HepG2 (cell line): ENCODE data around the gene NFATC2. TPM values are rescaled to one million over a fixed set of nuclear protein-coding genes. Genes with fewer than 3 reads are reported as not detected.

Experiments
- ATAC-seq: fragments of 200-7000 bp; cut with Tn5 transposase; 3 replicates; pipeline ENCODE4 v1.9.1; 2020; ENCODE audit warnings: mild to moderate bottlenecking, moderate library complexity
- BruUV-seq: library from RNA; stranded (reverse); fragments of 400-500 nt; replicated peaks from 2 replicates; lab custom pipeline; 2021; lab: Mats Ljungman, UMichigan
- CTCF ChIA-PET: fragments of 300-600 bp; formaldehyde crosslinking; extraction: SDS; loops from one replicate; lab custom pipeline; 2021; ENCODE audit warnings: low total read pairs, inconsistent platforms, low intra/inter-chr PET ratio; lab: Yijun Ruan, JAX
- POLR2A ChIA-PET: fragments of 350-600 bp; sonication (Branson Sonifier 250); formaldehyde crosslinking; loops from one replicate; lab custom pipeline; 2020; ENCODE audit warnings: antibody characterized with exemption, inconsistent platforms; lab: Yijun Ruan, JAX
- DNase-seq: peaks from one replicate; pipeline ENCODE4 v3.0.0-alpha.2; 2015; ENCODE audit warnings: low spot score
- FAIRE-seq: peaks from 3 replicates; lab custom pipeline; 2011; peaks lifted over from hg19 to GRCh38; lab: Jason Lieb, UNC
- H2AFZ ChIP-seq: one replicate; pipeline ENCODE4 v1.6.1; 2011; ENCODE audit warnings: low read length, inconsistent platforms
- H3K27ac ChIP-seq: fragments of 300-600 bp; 3 replicates; pipeline ENCODE4 v1.8.0; 2011; ENCODE audit warnings: mixed run types, mild to moderate bottlenecking, mixed read lengths, low read length, inconsistent platforms; ENCODE audit not compliant: insufficient read depth; ENCODE audit errors: extremely low read length
- H3K27me3 ChIP-seq, 2 experiments: fragments of 200-600 bp in 1 of 2; 2 replicates in 1 of 2; 3 replicates in 1 of 2; pipeline versions ENCODE4 v1.6.0 to v1.8.0; 2011; ENCODE audit warnings: low read length in 2 of 2, mild to moderate bottlenecking in 2 of 2, moderate library complexity in 2 of 2, inconsistent platforms in 1 of 2; ENCODE audit not compliant: insufficient read depth in 2 of 2, control insufficient read depth in 1 of 2
- H3K36me3 ChIP-seq, 2 experiments: fragments of 200-600 bp in 1 of 2; replicated peaks in 1 of 2; 2 replicates in 1 of 2; 3 replicates in 1 of 2; pipeline versions ENCODE4 v1.5.1 to v1.8.0; 2011; ENCODE audit warnings: low read length in 2 of 2, inconsistent platforms in 1 of 2; ENCODE audit not compliant: insufficient read depth in 2 of 2, control insufficient read depth in 1 of 2
- H3K4me1 ChIP-seq: 2 replicates; pipeline ENCODE4 v1.5.1; 2012; ENCODE audit warnings: low read length, inconsistent platforms; ENCODE audit not compliant: insufficient read depth
- H3K4me2 ChIP-seq: 2 replicates; pipeline ENCODE4 v1.6.0; 2011; ENCODE audit warnings: low read depth, low read length, inconsistent platforms
- H3K4me3 ChIP-seq, 3 experiments: fragments of 200-600 bp in 1 of 3; sonication (generic), shearing (Covaris generic) in 1 of 3; replicated peaks in 1 of 3; 2 replicates each; pipeline ENCODE4 v1.5.1; 2011 to 2016; ENCODE audit warnings: low read length in 3 of 3, inconsistent platforms in 2 of 3, low read depth in 2 of 3, mild to moderate bottlenecking in 2 of 3, control low read depth in 1 of 3, mixed read lengths in 1 of 3; ENCODE audit not compliant: insufficient read depth in 1 of 3
- H3K79me2 ChIP-seq: one replicate; pipeline ENCODE4 v1.6.1; 2011; ENCODE audit warnings: low read length, inconsistent platforms; ENCODE audit not compliant: insufficient read depth
- H3K9ac ChIP-seq: 2 replicates; pipeline ENCODE4 v1.6.0; 2011; ENCODE audit warnings: mild to moderate bottlenecking, low read depth, low read length, inconsistent platforms; ENCODE audit not compliant: insufficient read depth
- H3K9me3 ChIP-seq: 2 replicates; pipeline ENCODE4 v1.5.1; 2012; ENCODE audit warnings: mild to moderate bottlenecking, low read length
- H4K20me1 ChIP-seq: 2 replicates; pipeline ENCODE4 v1.6.0; 2011; ENCODE audit warnings: inconsistent platforms, mild to moderate bottlenecking, low read length, moderate library complexity; ENCODE audit not compliant: insufficient read depth
- ATF3 ChIP-seq: sonication (generic); formaldehyde crosslinking; IDR thresholded peaks from 2 replicates; pipeline ENCODE4 v1.4.0; 2020; ENCODE audit warnings: missing genetic modification reagents
- BATF2 ChIP-seq: sonication (generic); formaldehyde crosslinking; IDR thresholded peaks from 2 replicates; pipeline ENCODE4 v1.8.0; 2022; ENCODE audit warnings: mild to moderate bottlenecking, missing genetic modification reagents, moderate library complexity
- CC2D1A ChIP-seq: sonication (generic); formaldehyde crosslinking; IDR thresholded peaks from 2 replicates; pipeline ENCODE4 v1.8.1; 2023; ENCODE audit warnings: mild to moderate bottlenecking, missing genetic modification reagents
- MIXL1 ChIP-seq: IDR thresholded peaks from 2 replicates; pipeline ENCODE4 v1.6.1; 2016
- RBFOX2 ChIP-seq: fragments of 200-400 bp; formaldehyde crosslinking; IDR thresholded peaks from 2 replicates; pipeline ENCODE4 v1.6.1; 2017; ENCODE audit warnings: low read depth, mild to moderate bottlenecking, low read length
- RFX1 ChIP-seq: fragments of 450-650 bp; IDR thresholded peaks from 2 replicates; pipeline ENCODE4 v1.6.1; 2017
- TMF1 ChIP-seq: sonication (generic); formaldehyde crosslinking; IDR thresholded peaks from 2 replicates; pipeline ENCODE4 v1.8.1; 2022; ENCODE audit warnings: low read depth, missing genetic modification reagents
- ZNF232 ChIP-seq: sonication (generic); formaldehyde crosslinking; IDR thresholded peaks from 2 replicates; pipeline ENCODE4 v1.4.0; 2020; ENCODE audit warnings: missing genetic modification reagents, borderline replicate concordance
- ZNF280D ChIP-seq: sonication (generic); formaldehyde crosslinking; IDR thresholded peaks from 2 replicates; pipeline ENCODE4 v1.5.1; 2020; ENCODE audit warnings: mild to moderate bottlenecking, missing genetic modification reagents
- ZNF414 ChIP-seq: sonication (generic); formaldehyde crosslinking; IDR thresholded peaks from 2 replicates; pipeline ENCODE4 v1.5.0; 2020; ENCODE audit warnings: missing genetic modification reagents
- ZNF530 ChIP-seq: sonication (generic); formaldehyde crosslinking; IDR thresholded peaks from 2 replicates; pipeline ENCODE4 v1.5.0; 2020; ENCODE audit warnings: low read depth, mild to moderate bottlenecking, missing genetic modification reagents
- WGBS: methylation state at CpG from one replicate; pipeline ENCODE4 v1.1.6; 2017; ENCODE audit warnings: low lambda C conversion rate; 5-methylcytosine and 5-hydroxymethylcytosine counted together
- in situ Hi-C: cut with HindIII; loops from 2 replicates; pipeline ENCODE4 v1.10.0; 2017; ENCODE audit warnings: low pct_unique_long_range_greater_than_20kb; ENCODE audit not compliant: extremely low pct_ligation_motif_present
- intact Hi-C: fragments of 100-400 bp; cut with micrococcal nuclease; formaldehyde crosslinking; loops from one replicate; pipeline ENCODE4 v1.10.0; 2022; ENCODE audit not compliant: unreplicated experiment
- polyA plus RNA-seq, 8 experiments: library from polyadenylated mRNA; depleted of rRNA in 3 of 8; stranded (reverse) in 7 of 8; unstranded in 1 of 8; fragments of >200 nt; fragmentation: Illumina TruSeq in 4 of 8; extraction: Trizol in 4 of 8; gene quantifications; 2 replicates each; pipeline versions ENCODE4 v1.2.1 to v1.2.3, GENCODE V29; 2011 to 2016; ENCODE audit warnings: low read depth in 4 of 8, missing spikeins in 1 of 8, mixed read lengths in 1 of 8; ENCODE audit not compliant: insufficient read depth in 1 of 8
- total RNA-seq, 5 experiments: library from RNA; depleted of rRNA; stranded (reverse); fragments of >200 nt; fragmentation: Illumina TruSeq; extraction: Trizol; gene quantifications; 2 replicates each; pipeline ENCODE4 v1.2.3, GENCODE V29; 2016; ENCODE audit warnings: low read depth in 1 of 5
- TF ChIP-seq, protein P1 (sequence below), 2 experiments: sonication (generic) in 1 of 2; formaldehyde crosslinking in 1 of 2; IDR thresholded peaks; 2 replicates each; pipeline versions ENCODE4 v1.4.0 to v1.6.1; 2018 to 2020; ENCODE audit warnings: missing genetic modification reagents in 2 of 2, borderline replicate concordance in 1 of 2, low read depth in 1 of 2, mild to moderate bottlenecking in 1 of 2, missing biosample characterization in 1 of 2

Gene NFATC2
- total and polyA plus RNA-seq, 2 of the 13 experiments (the other 11 are each of a cell fraction or from before 2014, with no cell fraction given) = 1.9 to 3.3 TPM

GRCh38 chr20:51470907-51471411 lies 71.6 kb downstream of the NFATC2 start (continued):
- TF ChIP-seq ATF3 = no peak
- TF ChIP-seq, all 625 proteins: peak for 0

- POLR2A ChIA-PET = no interaction called here
- Histone ChIP-seq H3K27me3 (no peaks in the 10 kb centered on the region), H3K9ac (no peak overlapping the region), H3K36me3 (peaks cover 5 to 34% of the 10 kb centered on the region in 2 experiments; a peak in 4 of 5 replicates), H3K27ac (no peak overlapping the region), H2AFZ (no peak overlapping the region), H3K9me3 (no peaks in the 10 kb centered on the region), H3K4me2 (no peak overlapping the region), H3K4me1 (no peaks in the 10 kb centered on the region), H3K79me2 (no peaks in the 10 kb centered on the region), H3K4me3 (no peak overlapping the region), H4K20me1 (no peaks in the 10 kb centered on the region)
- TF ChIP-seq RFX1 = no peak
- no peak for TF ChIP-seq ZNF232 (CRISPR knock-in tag)
- TF ChIP-seq MIXL1 (CRISPR knock-in tag) = no peak
- TF ChIP-seq ZNF280D (CRISPR knock-in tag) = no peak
- no peak for TF ChIP-seq TMF1 (CRISPR knock-in tag)
- TF ChIP-seq, protein P1, sequence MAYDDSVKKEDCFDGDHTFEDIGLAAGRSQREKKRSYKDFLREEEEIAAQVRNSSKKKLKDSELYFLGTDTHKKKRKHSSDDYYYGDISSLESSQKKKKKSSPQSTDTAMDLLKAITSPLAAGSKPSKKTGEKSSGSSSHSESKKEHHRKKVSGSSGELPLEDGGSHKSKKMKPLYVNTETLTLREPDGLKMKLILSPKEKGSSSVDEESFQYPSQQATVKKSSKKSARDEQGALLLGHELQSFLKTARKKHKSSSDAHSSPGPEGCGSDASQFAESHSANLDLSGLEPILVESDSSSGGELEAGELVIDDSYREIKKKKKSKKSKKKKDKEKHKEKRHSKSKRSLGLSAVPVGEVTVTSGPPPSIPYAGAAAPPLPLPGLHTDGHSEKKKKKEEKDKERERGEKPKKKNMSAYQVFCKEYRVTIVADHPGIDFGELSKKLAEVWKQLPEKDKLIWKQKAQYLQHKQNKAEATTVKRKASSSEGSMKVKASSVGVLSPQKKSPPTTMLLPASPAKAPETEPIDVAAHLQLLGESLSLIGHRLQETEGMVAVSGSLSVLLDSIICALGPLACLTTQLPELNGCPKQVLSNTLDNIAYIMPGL (CRISPR knock-in tag; IDR thresholded peaks at IDR 0.05; ENCODE audit: borderline replicate concordance in 1 of 2, low read depth in 1 of 2) = no peak
- TF ChIP-seq ZNF414 (CRISPR knock-in tag) = no peak
- TF ChIP-seq RBFOX2 = no peak
- TF ChIP-seq CC2D1A (CRISPR knock-in tag) = no peak
- no peak for TF ChIP-seq ZNF530 (CRISPR knock-in tag)
- TF ChIP-seq BATF2 (CRISPR knock-in tag) = no peak
- CTCF ChIA-PET = no interaction called here
- DNase-seq (no peak), FAIRE-seq (no peak), ATAC-seq (no peak)
- in situ Hi-C loops = no loop called here
- 84% methylated on average over 5 of the region's 5 CpGs for WGBS
- intact Hi-C loops = no loop called here
- BruUV-seq = no TSS peak
These were observed 72.1 kb downstream of the NFATC2 start for GRCh38 chr20:51470499-51470820.
